Measurements from ENCODE around the gene GLCCI1. TPM values are rescaled to one million over a fixed set of nuclear protein-coding genes. Genes with fewer than 3 reads are reported as not detected.

GLCCI1 gene
- total RNA-seq, 1 donor from 2014 or later = 2.1 TPM

DNA sequence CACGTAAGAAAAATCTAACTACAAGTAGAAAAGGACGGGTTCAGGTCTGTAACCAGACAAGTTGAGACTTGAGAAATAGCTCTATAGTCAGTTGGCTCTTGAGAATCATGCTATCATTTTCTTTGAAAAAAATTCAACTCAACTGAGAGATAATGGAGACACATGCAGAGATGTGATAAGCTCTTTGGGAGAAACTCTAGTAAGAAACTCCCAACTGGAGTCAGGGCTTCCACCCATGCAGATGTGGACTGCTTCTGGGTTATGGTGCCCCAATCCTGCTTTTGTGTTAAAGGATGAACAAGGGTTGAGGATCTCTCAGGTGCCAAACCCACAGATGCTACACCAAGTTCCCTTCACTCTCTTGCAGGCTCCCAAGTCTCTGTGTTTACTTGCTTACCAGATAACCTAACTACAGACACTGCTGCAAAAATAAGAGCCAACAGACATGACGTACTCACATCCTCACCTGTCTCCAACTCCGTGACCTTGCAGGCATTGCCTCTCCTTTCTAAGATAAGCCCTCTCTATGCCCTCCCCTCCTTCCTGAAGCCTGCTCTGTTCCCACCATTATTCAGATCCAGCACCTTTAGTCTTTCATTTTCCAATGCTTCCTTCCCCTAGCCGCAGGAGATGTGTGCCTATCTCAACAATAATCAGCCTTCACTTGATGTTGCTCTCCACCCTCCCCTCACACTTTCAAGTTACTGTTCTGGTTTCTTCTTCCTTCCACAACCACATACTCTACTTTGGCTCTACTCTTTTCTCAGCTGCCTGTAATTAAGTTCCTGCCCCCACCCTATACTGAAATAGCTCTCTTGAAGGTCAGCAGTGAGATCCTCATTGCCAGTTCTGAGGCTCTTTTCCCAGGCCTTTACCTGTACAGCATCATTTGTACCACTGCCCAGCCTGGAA lies 163.4 kb downstream of the GLCCI1 start:
- H3K27me3 ChIP-seq (ENCODE audit: control insufficient read depth, insufficient read depth, low read length) = no peaks in the 10 kb centered on the region
- DNase-seq (ENCODE audit: low read depth) (peak; percentile 42), FAIRE-seq (no peak)
- no peak overlapping the region for H3K4me3 ChIP-seq (ENCODE audit: low read depth, low read length)
- no peaks in the 10 kb centered on the region for H3K36me3 ChIP-seq (ENCODE audit: control insufficient read depth, insufficient read depth, low read length)
- no peak for TF ChIP-seq CTCF (IDR thresholded peaks at IDR 0.05; ENCODE audit: insufficient read depth, low read length, severe bottlenecking)

DNA sequence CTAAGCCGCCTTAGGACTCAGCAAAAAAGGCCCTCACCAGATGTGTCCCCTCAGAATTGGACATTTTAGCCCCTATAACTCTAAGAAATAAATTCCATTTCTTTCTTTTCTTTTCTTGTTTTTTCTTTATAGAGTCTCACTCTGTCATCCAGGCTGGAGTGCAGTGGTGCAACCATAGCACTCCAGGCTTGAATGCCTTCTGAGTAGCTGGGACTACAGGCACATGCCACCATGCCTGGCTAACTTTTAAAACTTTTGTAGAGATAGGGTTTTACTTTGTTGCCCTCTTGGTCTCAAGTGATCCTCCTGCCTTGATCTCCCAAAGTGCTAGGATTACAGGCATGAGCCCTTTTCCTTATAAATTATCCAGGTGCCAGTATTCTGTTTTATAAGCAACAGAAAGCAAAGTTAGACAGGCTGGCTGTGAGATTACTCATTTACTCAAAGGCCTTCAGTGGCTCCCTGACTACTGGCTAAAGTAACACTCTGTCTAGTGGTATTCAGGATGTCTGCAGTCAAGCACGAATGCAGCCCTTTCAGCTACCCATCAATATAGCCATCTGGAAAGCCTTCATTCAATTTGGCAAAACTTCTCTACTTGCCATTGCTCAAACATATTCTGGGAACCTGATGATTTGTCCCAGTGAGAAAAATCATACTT lies 164.7 kb downstream of the GLCCI1 start:
- FAIRE-seq (no peak), DNase-seq (ENCODE audit: low read depth) (no peak)
- no peaks in the 10 kb centered on the region for H3K36me3 ChIP-seq (ENCODE audit: control insufficient read depth, insufficient read depth, low read length)
- H3K27me3 ChIP-seq (ENCODE audit: control insufficient read depth, insufficient read depth, low read length) = no peaks in the 10 kb centered on the region
- H3K4me3 ChIP-seq (ENCODE audit: low read depth, low read length) = no peak overlapping the region
- TF ChIP-seq CTCF (IDR thresholded peaks at IDR 0.05; ENCODE audit: insufficient read depth, low read length, severe bottlenecking) = no peak

GRCh38 chr7:8134089-8134733 lies 165.6 kb downstream of the GLCCI1 start:
- FAIRE-seq = no peak
- Histone ChIP-seq H3K4me3 (ENCODE audit: low read depth, low read length) (no peak overlapping the region), H3K27me3 (ENCODE audit: control insufficient read depth, insufficient read depth, low read length) (no peaks in the 10 kb centered on the region), H3K36me3 (ENCODE audit: control insufficient read depth, insufficient read depth, low read length) (no peaks in the 10 kb centered on the region)
- DNase-seq (ENCODE audit: low read depth) = peak; percentile 53
- TF ChIP-seq CTCF (IDR thresholded peaks at IDR 0.05; ENCODE audit: insufficient read depth, low read length, severe bottlenecking) = no peak

DNA sequence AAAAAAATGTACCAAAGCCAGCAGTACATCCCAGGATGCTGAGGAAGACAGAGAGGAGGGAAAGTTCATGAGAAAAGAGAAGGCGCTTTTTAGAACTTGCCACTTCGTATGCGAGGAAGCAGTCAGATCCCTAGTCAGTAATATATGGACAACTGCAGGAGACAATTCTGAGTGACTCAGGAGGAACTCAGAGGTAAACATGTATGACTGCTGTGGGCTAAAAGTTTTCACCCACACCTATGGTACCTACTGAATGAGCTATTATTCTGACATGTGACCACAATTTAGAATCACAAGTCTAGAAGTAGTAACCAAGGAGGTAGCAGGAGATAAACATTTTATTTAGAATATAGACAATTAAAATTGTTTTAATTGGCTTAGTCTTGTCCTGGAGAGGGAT lies 166.8 kb downstream of the GLCCI1 start:
- no peak for TF ChIP-seq CTCF (IDR thresholded peaks at IDR 0.05; ENCODE audit: insufficient read depth, low read length, severe bottlenecking)
- no peaks in the 10 kb centered on the region for H3K27me3 ChIP-seq (ENCODE audit: control insufficient read depth, insufficient read depth, low read length)
- DNase-seq (ENCODE audit: low read depth) (peak; percentile 25), FAIRE-seq (no peak)
- H3K4me3 ChIP-seq (ENCODE audit: low read depth, low read length) = no peak overlapping the region
- H3K36me3 ChIP-seq (ENCODE audit: control insufficient read depth, insufficient read depth, low read length) = no peaks in the 10 kb centered on the region

GRCh38 chr7:8136051-8136730 lies 167.6 kb downstream of the GLCCI1 start:
- FAIRE-seq (no peak), DNase-seq (ENCODE audit: low read depth) (no peak)
- no peak overlapping the region for H3K4me3 ChIP-seq (ENCODE audit: low read depth, low read length)
- no peaks in the 10 kb centered on the region for H3K27me3 ChIP-seq (ENCODE audit: control insufficient read depth, insufficient read depth, low read length)
- no peaks in the 10 kb centered on the region for H3K36me3 ChIP-seq (ENCODE audit: control insufficient read depth, insufficient read depth, low read length)
- TF ChIP-seq CTCF (IDR thresholded peaks at IDR 0.05; ENCODE audit: insufficient read depth, low read length, severe bottlenecking) = no peak

Measured in bronchial epithelial cell (primary cell).